ENCODE measurements around the gene GNGT2.

Gene GNGT2

GRCh38 chr17:49210158-49211029, at the start of gene GNGT2, which contains the start of gene ABI3:
Gene GNGT2, minus strand, starts transcription at chr17:49210574. Its CDS starts 3,152 bp downstream, at chr17:49207422.
Gene ABI3, plus strand, starts transcription at chr17:49210707. Its CDS starts 18 bp downstream, at chr17:49210725.
- TF ChIP-seq EZH2 (IDR thresholded peaks at IDR 0.05; ENCODE audit: borderline replicate concordance, low read depth, low read length, severe bottlenecking) (no peak), CTCF (IDR thresholded peaks at IDR 0.05; ENCODE audit: borderline replicate concordance, extremely low read depth, low read length, poor library complexity, severe bottlenecking) (no peak)
- H3K36me3 ChIP-seq (ENCODE audit: insufficient read depth, low read length) = 0 out of 2 replicates have a peak, but pooled peaks cover 3% of the 10 kb centered on the region
- H3K4me3 ChIP-seq (ENCODE audit: low read depth in 1 of 2, low read length in 2 of 2) = peak within 1 kb of the TSS; percentile 34 to 66
- ATAC-seq (ENCODE audit: insufficient read depth, low read depth) = peak; percentile 97
- no peaks in the 10 kb centered on the region for H3K27me3 ChIP-seq (ENCODE audit: insufficient read depth, low read length, poor library complexity)
- H3K4me2 ChIP-seq (ENCODE audit: insufficient read depth, low read length) = peak within 1 kb of the TSS; percentile 81
- peak within 1 kb of the TSS; percentile 88 for H3K27ac ChIP-seq (ENCODE audit: low read length)
- H3K9me3 ChIP-seq (ENCODE audit: insufficient read depth, low read length, severe bottlenecking) = no peaks in the 10 kb centered on the region
- peak within 1 kb of the TSS; percentile 86 for H2AFZ ChIP-seq (ENCODE audit: low read depth, low read length)
- DNase-seq = peak; percentile 89
- peak within 1 kb of the TSS; percentile 67 for H3K9ac ChIP-seq (ENCODE audit: low read depth, low read length)
- peaks cover 52% of the 10 kb centered on the region for H3K4me1 ChIP-seq (ENCODE audit: insufficient read depth, low read length)
- H3K79me2 ChIP-seq (ENCODE audit: insufficient read depth, low read length) = peaks cover 16% of the 10 kb centered on the region
- no peaks in the 10 kb centered on the region for H4K20me1 ChIP-seq (ENCODE audit: insufficient read depth, low read length)

GRCh38 chr17:49259663-49260010, 49.3 kb upstream of the GNGT2 start:
- H2AFZ ChIP-seq (ENCODE audit: low read depth, low read length) = no peak overlapping the region
- H3K27ac ChIP-seq (ENCODE audit: low read length) = no peak overlapping the region
- H3K36me3 ChIP-seq (ENCODE audit: insufficient read depth, low read length) = no peaks in the 10 kb centered on the region
- no peak overlapping the region for H3K4me2 ChIP-seq (ENCODE audit: insufficient read depth, low read length)
- no peaks in the 10 kb centered on the region for H3K79me2 ChIP-seq (ENCODE audit: insufficient read depth, low read length)
- no peaks in the 10 kb centered on the region for H3K4me1 ChIP-seq (ENCODE audit: insufficient read depth, low read length)
- H4K20me1 ChIP-seq (ENCODE audit: insufficient read depth, low read length) = no peaks in the 10 kb centered on the region
- DNase-seq (no peak), ATAC-seq (ENCODE audit: insufficient read depth, low read depth) (no peak)
- no peaks in the 10 kb centered on the region for H3K9me3 ChIP-seq (ENCODE audit: insufficient read depth, low read length, severe bottlenecking)
- no peaks in the 10 kb centered on the region for H3K27me3 ChIP-seq (ENCODE audit: insufficient read depth, low read length, poor library complexity)
- no peak for TF ChIP-seq EZH2 (IDR thresholded peaks at IDR 0.05; ENCODE audit: borderline replicate concordance, low read depth, low read length, severe bottlenecking)
- no peak for TF ChIP-seq CTCF (IDR thresholded peaks at IDR 0.05; ENCODE audit: borderline replicate concordance, extremely low read depth, low read length, poor library complexity, severe bottlenecking)
- H3K4me3 ChIP-seq (ENCODE audit: low read depth in 1 of 2, low read length in 2 of 2) = no peak overlapping the region
- H3K9ac ChIP-seq (ENCODE audit: low read depth, low read length) = no peak overlapping the region

- ATAC-seq (ENCODE audit: insufficient read depth, low read depth) = no peak
- TF ChIP-seq EZH2 (IDR thresholded peaks at IDR 0.05; ENCODE audit: borderline replicate concordance, low read depth, low read length, severe bottlenecking) (no peak), CTCF (IDR thresholded peaks at IDR 0.05; ENCODE audit: borderline replicate concordance, extremely low read depth, low read length, poor library complexity, severe bottlenecking) (no peak)
Measured at GRCh38 chr17:49258394-49258793, 48.0 kb upstream of the GNGT2 start.

More at GRCh38 chr17:49258394-49258793, 48.0 kb upstream of the GNGT2 start:
- H3K9me3 ChIP-seq (ENCODE audit: insufficient read depth, low read length, severe bottlenecking) = no peaks in the 10 kb centered on the region
- no peak overlapping the region for H3K9ac ChIP-seq (ENCODE audit: low read depth, low read length)
- no peaks in the 10 kb centered on the region for H3K79me2 ChIP-seq (ENCODE audit: insufficient read depth, low read length)
- no peak overlapping the region for H3K4me2 ChIP-seq (ENCODE audit: insufficient read depth, low read length)
- H3K27me3 ChIP-seq (ENCODE audit: insufficient read depth, low read length, poor library complexity) = no peaks in the 10 kb centered on the region
- no peak overlapping the region for H2AFZ ChIP-seq (ENCODE audit: low read depth, low read length)
- H4K20me1 ChIP-seq (ENCODE audit: insufficient read depth, low read length) = no peaks in the 10 kb centered on the region
- H3K36me3 ChIP-seq (ENCODE audit: insufficient read depth, low read length) = no peaks in the 10 kb centered on the region
- H3K27ac ChIP-seq (ENCODE audit: low read length) = no peak overlapping the region
- no peak for DNase-seq
- H3K4me3 ChIP-seq (ENCODE audit: low read depth in 1 of 2, low read length in 2 of 2) = no peak overlapping the region
- no peaks in the 10 kb centered on the region for H3K4me1 ChIP-seq (ENCODE audit: insufficient read depth, low read length)
